GM12875 (cell line): ENCODE data around the gene FOXP1.

ENCODE experiments used
- H3K4me3 ChIP-seq: one replicate; pipeline ENCODE4 v1.5.1; 2011; ENCODE audit warnings: low read depth, low read length, control low read depth
- TF ChIP-seq, protein P1 (sequence below): IDR thresholded peaks from 2 replicates; pipeline ENCODE4 v1.5.1; 2011; ENCODE audit warnings: low read depth, mild to moderate bottlenecking, control low read depth, inconsistent platforms, low read length, moderate library complexity, borderline replicate concordance; ENCODE audit not compliant: insufficient read depth

The FOXP1 gene

DNA sequence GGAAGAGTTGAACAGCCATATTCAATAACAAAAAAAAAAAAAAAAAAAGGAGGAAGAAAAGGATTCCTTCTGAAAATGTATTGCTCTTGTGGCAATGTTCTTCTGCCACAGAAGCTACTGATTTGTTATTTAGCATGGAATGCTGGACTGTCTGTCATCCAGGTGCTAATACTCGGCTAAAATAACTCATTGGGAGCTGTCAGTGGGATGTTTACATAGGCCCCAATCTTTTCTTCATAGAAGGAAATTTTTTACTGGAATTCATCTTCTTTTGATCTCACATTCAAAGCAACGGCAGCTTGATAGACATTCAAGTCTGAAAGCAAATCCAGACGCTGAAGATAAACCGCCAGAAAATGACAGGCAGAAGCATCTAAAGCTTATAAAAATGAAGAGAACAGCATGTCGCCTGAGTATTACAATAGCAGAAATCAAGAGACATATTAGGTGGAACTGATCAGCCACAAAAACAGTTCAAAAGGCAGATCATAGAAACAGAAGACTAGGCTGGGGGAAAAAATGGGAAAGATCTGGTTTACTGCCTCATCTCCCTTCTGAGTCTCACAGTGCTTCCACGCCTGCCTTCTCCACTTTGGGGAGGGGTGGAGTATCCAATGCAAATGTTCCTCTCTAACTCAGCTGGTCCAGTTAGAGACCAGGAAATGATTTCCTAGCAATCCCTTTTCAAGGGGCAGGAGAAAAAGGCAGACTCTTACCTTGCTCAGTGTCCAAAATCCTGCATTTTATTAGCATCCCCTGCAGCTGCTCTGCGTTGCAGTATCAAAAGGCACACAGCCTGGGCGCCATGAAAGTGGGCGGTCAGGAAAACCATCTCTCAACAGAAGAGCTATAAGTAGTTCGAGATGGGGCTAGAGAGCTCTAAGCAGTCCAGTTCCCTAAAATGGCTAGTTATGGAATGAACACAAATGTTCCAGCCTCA is 451.9 kb downstream of the FOXP1 start:
- TF ChIP-seq, protein P1, sequence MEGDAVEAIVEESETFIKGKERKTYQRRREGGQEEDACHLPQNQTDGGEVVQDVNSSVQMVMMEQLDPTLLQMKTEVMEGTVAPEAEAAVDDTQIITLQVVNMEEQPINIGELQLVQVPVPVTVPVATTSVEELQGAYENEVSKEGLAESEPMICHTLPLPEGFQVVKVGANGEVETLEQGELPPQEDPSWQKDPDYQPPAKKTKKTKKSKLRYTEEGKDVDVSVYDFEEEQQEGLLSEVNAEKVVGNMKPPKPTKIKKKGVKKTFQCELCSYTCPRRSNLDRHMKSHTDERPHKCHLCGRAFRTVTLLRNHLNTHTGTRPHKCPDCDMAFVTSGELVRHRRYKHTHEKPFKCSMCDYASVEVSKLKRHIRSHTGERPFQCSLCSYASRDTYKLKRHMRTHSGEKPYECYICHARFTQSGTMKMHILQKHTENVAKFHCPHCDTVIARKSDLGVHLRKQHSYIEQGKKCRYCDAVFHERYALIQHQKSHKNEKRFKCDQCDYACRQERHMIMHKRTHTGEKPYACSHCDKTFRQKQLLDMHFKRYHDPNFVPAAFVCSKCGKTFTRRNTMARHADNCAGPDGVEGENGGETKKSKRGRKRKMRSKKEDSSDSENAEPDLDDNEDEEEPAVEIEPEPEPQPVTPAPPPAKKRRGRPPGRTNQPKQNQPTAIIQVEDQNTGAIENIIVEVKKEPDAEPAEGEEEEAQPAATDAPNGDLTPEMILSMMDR: no peak
- H3K4me3 ChIP-seq: no peak overlapping the region

DNA sequence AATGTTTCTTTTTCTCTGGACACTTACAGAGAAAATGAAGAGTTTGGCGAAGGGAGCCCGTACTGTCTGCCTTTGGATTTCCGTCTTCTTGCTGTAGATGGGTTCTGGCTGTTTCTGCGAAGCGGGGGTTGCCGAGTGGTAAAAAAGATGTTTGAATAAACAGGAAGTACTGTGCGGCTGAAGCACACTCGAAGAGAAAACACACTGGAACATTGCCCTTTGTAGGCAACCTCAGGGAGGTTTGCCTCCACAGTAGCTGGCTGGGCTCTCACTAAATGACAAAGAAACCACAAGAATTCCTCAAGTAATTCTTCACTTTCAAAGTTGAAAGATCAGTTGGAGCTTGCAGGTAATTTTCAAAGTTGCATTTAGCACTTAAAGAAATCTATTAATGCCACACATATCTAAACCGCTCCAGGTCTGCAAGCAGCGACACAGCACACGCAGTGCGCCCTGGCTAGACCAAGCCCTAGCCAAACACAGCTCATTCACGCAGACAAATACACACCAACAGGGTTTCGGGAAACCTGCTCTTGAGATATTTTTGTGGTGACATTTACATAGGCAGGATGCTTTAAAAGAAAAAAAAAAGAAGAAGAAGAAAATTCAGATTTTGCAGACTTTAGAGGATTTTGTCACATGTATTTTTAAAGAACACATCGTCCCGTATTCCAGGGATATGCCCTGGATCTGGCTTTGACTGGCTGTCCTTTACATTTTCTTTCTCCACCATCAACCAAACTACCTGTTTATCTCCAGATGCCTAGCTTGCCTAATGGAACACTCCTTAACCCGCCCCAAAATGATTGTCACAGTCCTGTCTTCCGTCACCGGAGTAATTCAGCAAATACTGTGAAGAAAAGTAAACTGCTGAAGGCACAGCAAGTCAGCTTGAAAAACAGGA is 452.8 kb downstream of the FOXP1 start:
- TF ChIP-seq, protein P1: no peak
- H3K4me3 ChIP-seq: no peak overlapping the region

DNA sequence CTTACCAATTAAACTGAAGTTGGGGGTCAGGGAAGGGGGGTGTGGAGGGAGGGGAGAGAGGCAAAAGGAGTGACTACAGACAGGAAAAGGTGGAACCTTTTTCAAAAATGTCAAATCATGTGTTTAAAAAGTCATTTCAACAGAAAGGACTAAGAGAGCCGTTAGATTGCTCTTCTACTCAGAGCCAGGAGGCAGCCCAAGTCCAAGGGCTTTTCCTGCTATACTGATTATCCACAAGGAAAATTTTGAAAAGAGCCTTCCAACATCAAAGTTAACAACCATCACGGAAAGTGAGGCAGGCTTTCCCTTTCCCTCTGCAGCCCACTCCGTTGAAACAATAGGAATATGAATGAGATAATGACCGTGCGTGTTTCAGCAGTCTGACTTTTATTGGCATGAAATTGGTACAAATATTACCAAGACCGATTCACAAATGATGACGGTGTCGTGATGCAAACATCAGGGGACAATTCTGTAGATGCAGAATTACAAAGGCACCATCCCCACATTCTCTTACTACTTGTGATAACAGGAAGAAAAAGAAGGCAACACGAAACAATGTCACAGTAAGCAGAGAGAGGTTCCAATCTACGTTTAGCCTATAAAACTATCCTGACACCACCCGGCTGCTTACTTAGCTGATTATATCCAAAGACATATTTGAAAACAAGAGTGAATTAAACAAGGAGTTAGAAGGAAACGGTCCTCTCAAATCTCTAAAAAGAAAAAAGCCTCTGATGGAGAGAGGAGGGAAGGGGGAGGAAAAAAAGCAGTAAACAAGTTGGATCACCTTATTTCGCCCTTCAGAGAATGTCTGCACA is 453.7 kb downstream of the FOXP1 start:
- H3K4me3 ChIP-seq: no peak overlapping the region
- TF ChIP-seq, protein P1: no peak

DNA sequence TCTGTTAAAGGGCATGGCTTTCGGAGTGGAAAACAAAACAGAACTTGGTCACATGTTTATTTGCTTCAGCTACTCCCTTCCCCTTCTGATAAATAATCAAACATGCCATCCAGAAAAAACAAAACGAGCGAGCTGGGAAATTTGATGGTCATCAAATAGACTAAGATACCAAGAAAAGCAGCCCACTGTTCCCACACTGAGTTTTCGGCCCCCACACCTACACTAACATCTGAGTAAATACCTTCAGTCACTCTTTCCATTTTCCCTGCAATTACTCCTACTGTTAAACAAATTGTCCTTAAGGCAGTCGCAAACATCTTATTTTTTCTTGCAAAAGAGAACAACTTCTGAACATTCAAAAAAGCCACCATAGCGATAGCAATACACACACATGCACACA is 454.6 kb downstream of the FOXP1 start:
- H3K4me3 ChIP-seq: no peak overlapping the region
- TF ChIP-seq, protein P1: no peak

DNA sequence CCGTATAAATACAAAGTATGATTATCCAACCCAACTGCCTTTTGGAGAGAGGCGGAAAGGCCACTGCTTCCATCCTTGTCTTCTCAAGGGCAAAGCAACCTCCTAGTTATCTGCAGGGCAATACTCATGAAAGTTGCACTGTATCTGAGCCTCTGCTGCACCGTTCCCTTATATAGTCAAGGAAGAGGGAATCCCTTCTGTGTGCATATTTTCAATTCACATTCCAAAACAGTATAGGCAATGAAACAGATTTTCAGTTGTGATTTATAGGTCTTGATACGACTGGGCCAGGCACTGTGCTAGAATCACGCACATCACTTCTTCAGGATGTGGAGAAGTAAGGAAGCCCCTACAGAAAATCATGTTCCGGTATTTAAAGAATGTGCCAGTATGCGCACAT is 455.7 kb downstream of the FOXP1 start:
- TF ChIP-seq, protein P1: no peak
- no peak overlapping the region for H3K4me3 ChIP-seq

DNA sequence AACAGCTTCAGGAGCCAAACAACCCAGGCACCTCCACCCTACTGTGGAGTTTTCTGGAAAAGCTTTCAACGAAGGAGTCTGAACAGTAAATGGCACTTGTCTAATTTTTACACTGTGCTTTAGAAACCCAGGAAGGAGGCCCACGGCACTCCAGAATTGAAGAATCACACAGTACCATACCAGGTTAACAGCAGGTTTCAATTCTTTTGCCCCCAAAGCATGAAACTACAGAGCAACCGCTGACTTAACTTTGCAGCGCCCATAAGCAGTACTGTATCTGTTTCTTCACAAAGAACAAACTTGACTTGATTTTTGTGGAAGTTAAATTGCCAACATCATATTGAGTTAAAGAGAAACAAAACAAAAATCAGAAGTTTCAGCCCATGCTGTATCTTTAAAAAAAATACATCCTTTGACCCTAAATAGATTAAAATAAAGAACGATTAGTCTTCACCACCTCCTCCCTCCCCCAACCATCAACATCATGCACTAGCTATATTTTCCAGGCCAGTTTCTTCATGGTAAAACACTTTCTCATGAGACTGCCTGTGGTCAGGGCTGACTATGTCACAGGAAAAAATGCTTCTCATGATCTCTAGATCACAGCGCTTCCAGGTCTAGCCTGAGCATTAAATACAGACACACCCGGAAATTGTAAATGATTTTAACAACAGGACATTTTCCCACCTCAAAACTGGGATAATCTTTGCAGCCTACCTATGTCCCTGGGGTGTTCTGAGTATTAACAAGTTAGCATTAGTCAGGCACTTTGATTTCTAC is 456.3 kb downstream of the FOXP1 start:
- TF ChIP-seq, protein P1: no peak
- no peak overlapping the region for H3K4me3 ChIP-seq
